Measurements from ENCODE around the gene ISOC1. TPM values are rescaled to one million over a fixed set of nuclear protein-coding genes. Genes with fewer than 3 reads are reported as not detected.

The ISOC1 gene
- total RNA-seq, 1 experiment from 2014 or later, result 25.7 TPM

DNA sequence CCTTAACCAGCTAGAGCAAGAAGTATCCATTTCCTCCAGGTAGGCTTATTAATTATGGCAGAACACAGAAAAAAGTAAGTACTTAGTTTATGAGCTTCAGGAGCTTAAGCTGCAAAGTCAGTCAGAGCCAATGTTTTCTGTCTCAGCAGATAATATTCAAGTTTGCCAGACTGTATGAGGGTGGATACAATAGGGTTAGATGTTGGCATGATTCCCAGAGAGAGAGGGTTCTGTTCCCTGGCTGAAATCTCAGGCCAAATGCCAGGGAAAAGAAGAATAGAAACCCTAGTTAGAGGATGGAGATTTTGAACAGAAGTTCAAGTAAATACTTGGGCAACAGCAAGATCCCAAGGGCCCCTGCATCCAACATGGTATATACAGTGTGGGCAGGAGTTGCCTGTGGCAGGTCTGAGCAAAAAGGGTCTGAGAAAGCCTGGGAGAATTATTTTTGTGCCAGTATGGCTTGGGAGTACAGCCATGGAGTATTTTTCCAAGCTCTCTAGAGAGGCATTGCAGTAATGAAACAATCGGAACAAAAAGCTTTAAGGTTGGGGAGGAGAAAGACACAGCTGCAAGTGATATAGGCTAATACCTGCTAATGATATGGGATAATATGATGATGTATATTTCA lies 31.0 kb upstream of the ISOC1 start:
- intact Hi-C loops (cut with micrococcal nuclease; ENCODE audit: unreplicated experiment) (no loop called here), in situ Hi-C loops (cut with HindIII; ENCODE audit: low pct_unique_long_range_greater_than_20kb, low sequenced_read_pairs) (no loop called here)
- ChIA-PET POLR2A (no interaction called here), CTCF (no interaction called here)
- H3K27ac ChIP-seq (ENCODE audit: low read length), result no peak overlapping the region
- no peak for ATAC-seq
- no TSS peak for BruUV-seq (replicated peaks)
- DNase-seq (ENCODE audit: low read depth, low spot score), result no peak
- H3K36me3 ChIP-seq (ENCODE audit: control insufficient read depth, insufficient read depth, low read length), result no peaks in the 10 kb centered on the region
- no peak overlapping the region for H3K4me3 ChIP-seq (ENCODE audit: low read depth in 2 of 2, low read length in 2 of 2)
- H3K4me1 ChIP-seq (ENCODE audit: control insufficient read depth, insufficient read depth, low read length), result no peaks in the 10 kb centered on the region
- TF ChIP-seq TCF7L2 (IDR thresholded peaks at IDR 0.05; ENCODE audit: low read depth, low read length), result no peak
- TF ChIP-seq CTCF (IDR thresholded peaks at IDR 0.05), result no peak
- no peak for TF ChIP-seq REST (IDR thresholded peaks at IDR 0.05; ENCODE audit: insufficient read depth in 1 of 2, low read depth in 2 of 2, low read length in 1 of 2)
- TF ChIP-seq POLR2AphosphoS5 (IDR thresholded peaks at IDR 0.05; ENCODE audit: low read depth, low read length), result no peak
- TF ChIP-seq SIN3A (IDR thresholded peaks at IDR 0.05; ENCODE audit: borderline replicate concordance, insufficient read depth, low read depth, low read length), result no peak
- no peaks in the 10 kb centered on the region for H3K9me3 ChIP-seq (ENCODE audit: control insufficient read depth, insufficient read depth, low read depth, low read length)
- no peaks in the 10 kb centered on the region for H3K27me3 ChIP-seq (ENCODE audit: control insufficient read depth, insufficient read depth, low read length)

DNA sequence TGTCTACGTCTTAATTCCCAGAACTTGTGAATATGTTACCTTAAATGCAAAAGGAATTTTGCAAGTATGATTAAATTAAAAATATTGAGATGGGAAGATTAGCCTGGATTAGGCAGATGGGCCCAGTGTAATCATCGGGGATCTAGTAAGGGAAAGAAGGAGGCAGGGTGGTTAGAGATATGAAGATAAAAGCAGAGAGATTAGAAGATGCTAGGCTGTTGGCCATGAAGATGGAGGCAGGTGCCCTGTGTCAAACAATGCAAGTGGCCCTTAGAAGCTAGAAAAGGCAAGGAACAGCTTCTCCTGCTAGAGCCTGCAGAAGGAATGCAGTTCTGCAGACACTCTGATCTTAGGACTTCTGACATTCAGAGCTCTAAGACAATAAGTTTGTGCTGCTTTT lies 28.8 kb upstream of the ISOC1 start:
- no peak for DNase-seq (ENCODE audit: low read depth, low spot score)
- Histone ChIP-seq H3K9me3 (ENCODE audit: control insufficient read depth, insufficient read depth, low read depth, low read length) (no peaks in the 10 kb centered on the region), H3K36me3 (ENCODE audit: control insufficient read depth, insufficient read depth, low read length) (no peaks in the 10 kb centered on the region), H3K4me3 (ENCODE audit: low read depth in 2 of 2, low read length in 2 of 2) (no peak overlapping the region), H3K27ac (ENCODE audit: low read length) (no peak overlapping the region), H3K27me3 (ENCODE audit: control insufficient read depth, insufficient read depth, low read length) (no peaks in the 10 kb centered on the region), H3K4me1 (ENCODE audit: control insufficient read depth, insufficient read depth, low read length) (no peaks in the 10 kb centered on the region)
- ATAC-seq, result no peak
- in situ Hi-C loops (cut with HindIII; ENCODE audit: low pct_unique_long_range_greater_than_20kb, low sequenced_read_pairs) (no loop called here), intact Hi-C loops (cut with micrococcal nuclease; ENCODE audit: unreplicated experiment) (no loop called here)
- BruUV-seq (replicated peaks), result no TSS peak
- POLR2A ChIA-PET, result no interaction called here
- CTCF ChIA-PET, result interaction anchor here (0.6 kb wide), 1 partner anchor 60 kb away, joined by 3 read pairs; no protein-coding TSS in a partner anchor
- TF ChIP-seq CTCF (IDR thresholded peaks at IDR 0.05), result no peak
- TF ChIP-seq TCF7L2 (IDR thresholded peaks at IDR 0.05; ENCODE audit: low read depth, low read length), result no peak
- TF ChIP-seq SIN3A (IDR thresholded peaks at IDR 0.05; ENCODE audit: borderline replicate concordance, insufficient read depth, low read depth, low read length), result no peak
- TF ChIP-seq POLR2AphosphoS5 (IDR thresholded peaks at IDR 0.05; ENCODE audit: low read depth, low read length), result no peak
- no peak for TF ChIP-seq REST (IDR thresholded peaks at IDR 0.05; ENCODE audit: insufficient read depth in 1 of 2, low read depth in 2 of 2, low read length in 1 of 2)
